ENCODE measurements around the gene TRAPPC2B.
"Not testable (repeated sequence)": the region's sequence is repeated elsewhere in the genome, so short reads cannot be mapped to it uniquely, and the experiment has no call there.

Gene TRAPPC2B

DNA sequence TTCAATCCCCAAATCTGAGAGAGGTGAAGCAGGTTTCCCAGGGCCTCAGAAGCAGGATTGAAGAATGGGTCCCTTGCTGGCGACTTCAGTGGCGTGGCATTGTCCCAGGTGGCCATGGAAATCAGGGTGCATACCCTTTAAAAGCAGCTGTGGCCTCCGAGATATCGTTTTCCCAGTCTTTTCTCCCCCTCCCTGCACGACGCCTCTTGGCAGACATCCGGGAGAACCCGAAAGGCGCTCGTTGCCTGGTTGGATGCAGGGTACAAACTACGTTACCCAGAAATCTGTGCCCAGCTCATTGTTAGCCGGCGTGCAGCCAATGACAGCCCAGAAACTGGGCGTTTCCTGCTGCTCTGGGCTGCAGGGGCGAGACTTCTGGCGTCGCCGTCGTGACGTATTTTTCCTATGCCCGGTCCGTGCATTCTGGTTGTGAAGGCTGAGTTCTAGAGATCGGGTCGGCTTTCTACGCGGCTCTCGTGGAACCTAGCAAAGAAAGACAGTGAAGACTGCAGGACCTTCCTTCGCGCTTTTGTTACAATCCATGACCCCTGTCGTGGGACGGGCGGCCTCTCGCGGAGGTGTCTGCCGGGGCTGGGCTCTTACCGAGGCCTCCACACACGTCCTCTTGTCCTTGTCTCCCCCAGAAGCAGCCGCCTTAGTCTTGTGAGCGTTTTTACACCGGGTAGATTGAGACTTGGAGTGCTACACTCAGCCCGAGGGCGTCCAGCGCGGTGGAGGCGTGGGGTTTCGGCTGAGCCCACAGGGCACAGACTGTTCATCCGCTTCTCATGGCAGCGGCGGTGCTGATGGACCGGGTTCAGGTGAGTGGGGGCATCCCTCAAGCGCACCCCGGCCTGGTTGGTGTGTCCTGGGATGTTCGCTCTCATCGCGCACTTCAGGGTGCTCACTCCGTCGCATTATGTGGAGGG, 12.2 kb upstream of the TRAPPC2B start, which contains the start of gene ZNF304:
ZNF304 (plus strand) TSS at position 395 of the 929 bp plus-strand sequence; CDS start at position 789, 394 bp downstream.
- peaks cover 44 to 54% of the 10 kb centered on the region in 2 donors for H3K36me3 Mint-ChIP-seq

DNA sequence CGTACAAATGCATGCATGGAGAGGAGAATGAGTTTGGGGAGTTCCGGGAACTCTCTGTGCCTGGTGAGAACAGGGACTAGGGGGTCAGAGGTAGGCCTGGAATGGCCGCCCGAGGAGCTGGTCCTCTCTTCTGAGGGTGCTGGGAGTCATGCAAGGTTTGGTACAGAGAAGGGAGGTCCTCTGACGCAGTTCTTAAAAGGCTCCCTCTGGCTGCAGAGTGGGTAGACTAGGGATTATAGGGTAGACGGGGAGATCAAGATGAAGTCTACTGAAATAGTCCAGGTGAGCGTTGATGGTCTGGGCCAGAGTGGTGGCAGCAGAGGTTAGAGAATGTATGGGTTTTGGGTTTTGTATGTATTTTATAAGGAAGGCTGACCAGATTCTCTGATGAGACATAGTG, 11.5 kb upstream of the TRAPPC2B start:
- Mint-ChIP-seq H3K4me3 (peak overlapping the region; percentile 95 to 96), H3K36me3 (peaks cover 52 to 61% of the 10 kb centered on the region in 2 donors), H3K27ac (peak overlapping the region; percentile 97), H3K4me1 (peaks cover 26 to 36% of the 10 kb centered on the region in 2 donors), H3K27me3 (peaks cover 0 to 7% of the 10 kb centered on the region in 2 donors), H3K9me3 (peaks cover 2 to 24% of the 10 kb centered on the region in 2 donors)
- DNase-seq: no peak
- no peak for ATAC-seq (replicated peaks)

More for the DNA sequence above, 12.2 kb upstream of the TRAPPC2B start, which contains the start of gene ZNF304:
- peaks cover 2 to 23% of the 10 kb centered on the region in 2 donors for H3K9me3 Mint-ChIP-seq
- H3K27ac Mint-ChIP-seq: peak within 1 kb of the TSS; percentile 97
- peak within 1 kb of the TSS; percentile 95 to 96 for H3K4me3 Mint-ChIP-seq
- peaks cover 26 to 36% of the 10 kb centered on the region in 2 donors for H3K4me1 Mint-ChIP-seq
- peak; percentile 84 for DNase-seq
- H3K27me3 Mint-ChIP-seq: peaks cover 3 to 12% of the 10 kb centered on the region in 2 donors
- peak; percentile 100 for ATAC-seq (replicated peaks)

DNA sequence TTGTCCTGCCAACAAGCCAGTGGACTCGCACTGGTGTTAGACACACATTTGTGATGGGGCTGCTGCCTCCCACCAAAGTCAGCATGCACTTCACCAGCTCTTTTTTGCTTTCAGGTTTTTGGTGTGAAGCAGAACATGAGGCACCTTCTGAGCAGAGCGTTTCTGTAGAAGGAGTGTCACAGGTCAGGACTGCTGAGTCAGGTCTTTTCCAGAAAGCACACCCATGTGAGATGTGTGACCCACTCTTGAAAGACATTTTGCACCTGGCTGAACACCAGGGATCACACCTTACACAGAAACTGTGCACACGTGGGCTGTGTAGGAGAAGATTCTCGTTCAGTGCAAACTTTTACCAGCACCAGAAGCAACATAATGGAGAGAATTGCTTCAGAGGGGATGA, 7.4 kb upstream of the TRAPPC2B start:
- Mint-ChIP-seq H3K4me3 (no peak overlapping the region), H3K36me3 (peaks cover 71 to 88% of the 10 kb centered on the region in 2 donors), H3K27ac (no peak overlapping the region), H3K9me3 (peaks cover 2 to 24% of the 10 kb centered on the region in 2 donors), H3K27me3 (no peaks in the 10 kb centered on the region), H3K4me1 (peaks cover 25 to 29% of the 10 kb centered on the region in 2 donors)
- ATAC-seq (replicated peaks) (no peak), DNase-seq (no peak)

DNA sequence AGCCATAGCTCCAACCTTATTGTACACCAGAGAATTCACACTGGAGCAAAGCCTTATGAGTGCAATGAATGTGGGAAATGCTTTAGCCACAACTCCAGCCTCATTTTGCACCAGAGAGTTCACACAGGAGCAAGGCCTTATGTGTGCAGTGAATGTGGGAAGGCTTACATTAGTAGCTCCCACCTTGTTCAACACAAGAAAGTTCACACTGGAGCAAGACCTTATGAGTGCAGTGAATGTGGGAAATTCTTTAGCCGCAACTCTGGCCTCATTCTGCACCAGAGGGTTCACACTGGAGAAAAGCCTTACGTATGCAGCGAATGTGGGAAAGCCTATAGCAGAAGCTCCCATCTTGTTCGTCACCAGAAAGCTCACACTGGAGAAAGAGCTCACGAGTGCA, 5.9 kb upstream of the TRAPPC2B start:
- H3K9me3 Mint-ChIP-seq: peaks cover 5 to 21% of the 10 kb centered on the region in 2 donors
- no peak overlapping the region for H3K27ac Mint-ChIP-seq

DNA sequence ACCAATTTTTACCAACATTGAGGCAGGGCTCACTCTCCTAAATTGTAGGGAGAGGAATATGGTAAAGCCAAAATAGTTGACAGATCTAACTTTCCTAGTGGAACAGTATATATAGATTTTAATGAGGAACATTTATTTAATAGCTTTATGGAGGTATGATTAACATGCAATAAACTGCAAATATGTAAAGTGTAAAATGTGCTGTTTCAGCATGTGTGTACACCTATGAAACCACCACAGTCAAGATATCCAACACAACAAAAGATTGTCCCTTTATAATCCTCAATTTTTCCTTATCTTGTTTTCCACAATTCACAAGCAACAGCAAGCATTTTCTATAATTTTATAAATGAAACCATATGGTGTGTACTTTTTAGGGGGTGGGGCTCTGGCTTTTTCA, 4.1 kb upstream of the TRAPPC2B start:
- no peak for ATAC-seq (replicated peaks)
- peaks cover 51 to 70% of the 10 kb centered on the region in 2 donors for H3K36me3 Mint-ChIP-seq
- peaks cover 8 to 11% of the 10 kb centered on the region in 2 donors for H3K4me1 Mint-ChIP-seq
- no peak overlapping the region for H3K27ac Mint-ChIP-seq
- H3K9me3 Mint-ChIP-seq: peaks cover 5 to 15% of the 10 kb centered on the region in 2 donors
- H3K27me3 Mint-ChIP-seq: no peaks in the 10 kb centered on the region
- no peak overlapping the region for H3K4me3 Mint-ChIP-seq
- no peak for DNase-seq

More for the DNA sequence above, 5.9 kb upstream of the TRAPPC2B start:
- no peak for ATAC-seq (replicated peaks)
- Mint-ChIP-seq H3K4me3 (no peak overlapping the region), H3K36me3 (peaks cover 61 to 77% of the 10 kb centered on the region in 2 donors), H3K27me3 (no peaks in the 10 kb centered on the region), H3K4me1 (peaks cover 14% of the 10 kb centered on the region in 2 donors)
- no peak for DNase-seq

DNA sequence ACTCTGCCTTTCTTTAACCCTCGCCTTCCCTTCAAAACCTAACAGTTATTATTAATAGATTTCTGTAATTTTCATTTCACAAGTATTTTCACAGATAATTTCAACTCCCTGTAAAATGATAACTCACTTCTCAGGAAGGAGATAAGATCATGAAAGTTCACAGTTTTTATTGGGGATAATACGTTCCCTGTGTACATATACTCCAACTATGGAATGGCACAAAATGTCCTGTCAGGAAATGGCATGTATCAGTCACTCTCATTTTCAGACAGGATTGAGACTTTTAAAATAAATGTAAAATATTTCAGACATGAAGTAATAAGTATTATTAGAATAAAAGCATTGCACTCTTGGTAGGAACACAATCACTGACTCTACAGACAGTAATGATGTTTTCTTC, 932 bp upstream of the TRAPPC2B start:
- peaks cover 2 to 7% of the 10 kb centered on the region in 2 donors for H3K9me3 Mint-ChIP-seq
- H3K4me3 Mint-ChIP-seq: peak overlapping the region; percentile 97 to 98
- H3K27ac Mint-ChIP-seq: no peak overlapping the region

DNA sequence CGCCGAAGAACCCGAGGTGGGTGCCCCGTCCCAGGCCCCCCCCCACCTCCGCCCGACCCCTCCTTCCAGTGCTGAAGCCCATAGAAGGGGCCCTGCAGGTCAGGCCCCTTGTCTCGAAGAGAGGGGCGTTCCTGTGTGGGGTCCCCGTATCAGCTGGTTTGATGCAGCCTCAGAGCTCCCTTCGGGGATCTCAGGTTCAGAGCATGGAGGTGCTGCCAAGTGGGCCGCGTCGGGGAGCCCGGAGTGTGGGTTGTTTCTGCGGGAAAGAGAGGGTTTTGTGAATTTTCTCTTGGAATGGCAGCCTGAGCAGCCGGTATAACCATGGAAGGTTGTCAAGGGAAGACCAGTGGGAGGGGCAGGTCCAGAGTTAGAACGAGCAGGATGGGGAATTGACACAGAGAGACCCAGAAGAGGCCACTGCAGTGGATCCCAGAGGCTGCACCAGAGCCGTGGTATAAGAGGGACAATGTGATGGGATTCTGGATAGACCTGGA, 384 bp downstream of the TRAPPC2B start:
- H3K4me1 Mint-ChIP-seq: peaks cover 9 to 13% of the 10 kb centered on the region in 2 donors
- peaks cover 2 to 9% of the 10 kb centered on the region in 2 donors for H3K9me3 Mint-ChIP-seq
- DNase-seq: no peak
- H3K27me3 Mint-ChIP-seq: no peaks in the 10 kb centered on the region
- peak overlapping the region; percentile 97 to 98 for H3K4me3 Mint-ChIP-seq
- H3K36me3 Mint-ChIP-seq: peaks cover 22 to 40% of the 10 kb centered on the region in 2 donors
- peak; percentile 17 to 24 for ATAC-seq (replicated peaks)
- H3K27ac Mint-ChIP-seq: peak overlapping the region; percentile 96

More for the DNA sequence above, 932 bp upstream of the TRAPPC2B start:
- Mint-ChIP-seq H3K27me3 (no peaks in the 10 kb centered on the region), H3K4me1 (peaks cover 9 to 11% of the 10 kb centered on the region in 2 donors), H3K36me3 (peaks cover 28 to 43% of the 10 kb centered on the region in 2 donors)
- no peak for ATAC-seq (replicated peaks)
- DNase-seq: no peak

DNA sequence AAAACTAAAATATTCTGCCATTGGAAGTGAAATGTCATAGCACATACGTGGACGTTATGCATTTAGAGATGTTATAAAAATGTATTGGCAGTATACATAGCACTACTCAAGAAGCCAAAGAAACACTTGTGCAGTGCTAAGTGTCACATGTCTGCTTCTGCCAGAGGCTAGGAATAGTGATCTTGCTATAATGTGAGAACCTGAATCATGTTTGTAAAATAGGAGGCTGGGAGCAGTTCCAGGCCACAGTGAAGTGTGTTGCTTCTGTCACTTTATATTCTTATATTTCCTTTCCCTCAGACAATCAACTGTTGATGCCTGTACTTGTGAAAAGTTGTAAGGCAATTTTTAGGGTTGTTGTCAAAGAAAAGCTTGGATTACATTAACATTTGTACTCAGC, 3.4 kb downstream of the TRAPPC2B start:
- peaks cover 40 to 56% of the 10 kb centered on the region in 2 donors for H3K36me3 Mint-ChIP-seq
- ATAC-seq (replicated peaks): no peak
- no peak for DNase-seq
- no peak overlapping the region for H3K27ac Mint-ChIP-seq
- peaks cover 18 to 24% of the 10 kb centered on the region in 2 donors for H3K4me1 Mint-ChIP-seq
- H3K4me3 Mint-ChIP-seq: no peak overlapping the region
- H3K27me3 Mint-ChIP-seq: no peaks in the 10 kb centered on the region
- H3K9me3 Mint-ChIP-seq: peaks cover 0 to 15% of the 10 kb centered on the region in 2 donors

DNA sequence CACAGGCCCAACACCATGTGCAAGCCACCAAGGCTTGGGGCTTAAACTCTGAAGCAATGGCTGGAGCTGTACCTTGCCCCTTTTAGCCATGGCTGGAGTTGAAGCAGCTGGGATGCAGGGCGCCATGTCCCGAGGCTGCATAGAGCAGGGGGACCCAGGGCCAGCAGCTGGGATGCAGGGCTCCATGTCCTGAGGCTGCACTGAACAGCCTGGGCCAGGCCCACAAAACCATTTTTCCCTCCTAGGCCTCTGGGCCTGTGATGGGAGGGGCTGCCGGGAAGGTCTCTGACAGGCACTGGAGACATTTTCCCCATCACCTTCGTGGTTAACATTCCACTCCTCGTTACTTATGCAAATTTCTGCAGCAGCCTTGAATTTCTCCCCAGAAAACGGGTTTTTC, 10.8 kb downstream of the TRAPPC2B start:
- peaks cover 30 to 34% of the 10 kb centered on the region in 2 donors for H3K9me3 Mint-ChIP-seq
- DNase-seq (no peak), ATAC-seq (replicated peaks) (no peak)
- H3K27ac Mint-ChIP-seq: no peak overlapping the region
- H3K27me3 Mint-ChIP-seq: no peaks in the 10 kb centered on the region
- H3K4me3 Mint-ChIP-seq: no peak overlapping the region
- peaks cover 86 to 96% of the 10 kb centered on the region in 2 donors for H3K36me3 Mint-ChIP-seq
- H3K4me1 Mint-ChIP-seq: peaks cover 4 to 14% of the 10 kb centered on the region in 2 donors

DNA sequence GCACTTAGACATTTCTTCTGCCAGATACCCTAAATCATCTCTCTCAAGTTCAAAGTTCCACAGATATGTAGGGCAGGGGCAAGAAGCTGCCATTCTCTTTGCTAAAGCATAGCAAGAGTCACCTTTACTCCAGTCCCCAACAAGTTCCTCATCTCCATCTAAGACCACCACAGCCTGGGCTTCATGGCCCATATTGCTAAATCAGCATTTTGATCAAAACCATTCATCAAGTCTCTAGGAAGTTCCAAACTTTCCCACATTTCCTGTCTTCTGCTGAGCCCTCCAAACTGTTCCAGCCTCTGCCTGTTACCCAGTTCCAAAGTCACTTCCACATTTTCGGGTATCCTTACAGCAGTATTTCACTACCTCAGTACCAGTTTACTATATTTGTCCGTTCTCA, 11.3 kb downstream of the TRAPPC2B start:
- Mint-ChIP-seq H3K36me3 (peaks cover 87 to 96% of the 10 kb centered on the region in 2 donors), H3K4me1 (peaks cover 2 to 10% of the 10 kb centered on the region in 2 donors), H3K9me3 (peaks cover 35% of the 10 kb centered on the region in 2 donors)
- not testable (repeated sequence) for DNase-seq; H3K27ac Mint-ChIP-seq; H3K27me3 Mint-ChIP-seq; ATAC-seq (replicated peaks); H3K4me3 Mint-ChIP-seq

DNA sequence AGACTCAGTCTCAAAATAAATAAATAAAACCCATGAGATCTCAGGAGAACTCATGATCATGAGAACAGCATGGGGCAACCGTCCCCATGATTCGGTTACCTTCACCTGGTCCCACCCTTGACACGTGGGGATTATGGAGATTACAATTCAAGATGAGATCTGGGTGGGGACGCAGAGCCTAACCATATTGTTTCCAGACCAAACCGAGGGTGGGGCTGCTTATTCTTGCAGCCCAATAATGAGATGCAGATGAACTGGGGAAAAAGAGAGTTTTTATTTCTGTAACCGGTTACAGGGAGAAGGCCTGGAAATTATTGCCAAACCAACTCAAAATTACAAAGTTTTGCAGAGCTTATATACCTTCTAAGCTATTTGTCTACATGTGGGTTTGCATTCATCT, 12.8 kb downstream of the TRAPPC2B start:
- no peak overlapping the region for H3K27ac Mint-ChIP-seq
- ATAC-seq (replicated peaks): no peak
- H3K27me3 Mint-ChIP-seq: no peaks in the 10 kb centered on the region
- H3K4me1 Mint-ChIP-seq: no peaks in the 10 kb centered on the region
- peaks cover 36 to 37% of the 10 kb centered on the region in 2 donors for H3K9me3 Mint-ChIP-seq
- peaks cover 79 to 88% of the 10 kb centered on the region in 2 donors for H3K36me3 Mint-ChIP-seq
- no peak for DNase-seq
- H3K4me3 Mint-ChIP-seq: no peak overlapping the region

DNA sequence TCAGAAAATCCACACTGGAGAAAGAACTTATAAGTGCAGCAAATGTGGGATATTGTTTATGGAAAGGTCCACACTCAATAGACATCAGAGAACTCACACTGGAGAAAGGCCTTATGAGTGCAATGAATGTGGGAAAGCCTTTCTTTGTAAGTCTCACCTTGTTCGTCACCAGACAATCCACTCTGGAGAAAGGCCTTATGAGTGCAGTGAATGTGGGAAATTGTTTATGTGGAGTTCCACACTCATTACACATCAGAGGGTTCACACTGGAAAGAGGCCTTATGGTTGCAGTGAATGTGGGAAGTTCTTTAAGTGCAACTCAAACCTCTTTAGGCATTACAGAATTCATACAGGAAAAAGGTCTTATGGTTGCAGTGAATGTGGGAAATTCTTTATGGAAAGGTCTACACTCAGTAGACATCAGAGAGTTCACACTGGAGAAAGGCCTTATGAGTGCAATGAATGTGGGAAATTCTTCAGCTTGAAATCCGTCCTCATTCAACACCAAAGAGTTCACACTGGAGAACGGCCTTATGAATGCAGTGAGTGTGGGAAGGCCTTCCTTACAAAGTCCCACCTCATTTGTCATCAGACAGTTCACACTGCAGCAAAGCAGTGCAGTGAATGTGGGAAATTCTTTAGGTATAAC, 14.3 kb downstream of the TRAPPC2B start:
- Mint-ChIP-seq H3K36me3 (peaks cover 68 to 73% of the 10 kb centered on the region in 2 donors), H3K4me3 (no peak overlapping the region), H3K27me3 (no peaks in the 10 kb centered on the region), H3K27ac (no peak overlapping the region), H3K4me1 (no peaks in the 10 kb centered on the region), H3K9me3 (peaks cover 34 to 37% of the 10 kb centered on the region in 2 donors)
- DNase-seq: no peak
- no peak for ATAC-seq (replicated peaks)

DNA sequence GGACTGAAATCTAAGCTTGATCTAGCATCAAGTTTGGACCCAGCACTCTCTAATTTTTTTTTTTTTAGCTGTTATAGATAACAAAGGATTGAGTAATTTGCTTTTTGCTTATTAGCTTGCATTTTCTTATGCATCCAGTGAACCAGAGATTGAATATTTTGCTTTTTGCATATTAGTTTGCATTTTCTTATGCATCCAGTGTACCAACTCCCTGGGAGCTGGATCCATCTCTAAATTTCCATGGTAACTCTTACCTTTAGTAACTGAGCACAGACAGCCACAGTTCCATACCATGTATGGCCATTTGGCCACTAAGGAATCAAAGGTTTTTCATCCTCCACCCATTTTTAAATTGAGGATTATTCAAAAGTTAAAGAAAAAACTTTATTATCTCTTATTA, 17.6 kb downstream of the TRAPPC2B start:
- peaks cover 26% of the 10 kb centered on the region in 2 donors for H3K9me3 Mint-ChIP-seq
- H3K36me3 Mint-ChIP-seq: peaks cover 36 to 40% of the 10 kb centered on the region in 2 donors
- no peaks in the 10 kb centered on the region for H3K27me3 Mint-ChIP-seq
- no peaks in the 10 kb centered on the region for H3K4me1 Mint-ChIP-seq
- no peak for ATAC-seq (replicated peaks)
- no peak overlapping the region for H3K4me3 Mint-ChIP-seq
- no peak overlapping the region for H3K27ac Mint-ChIP-seq
- DNase-seq: no peak

Data from stimulated activated naive B cell treated with anti-CD40 and anti-IgM and Interleukin-4, amounts not matched to agents 10 μg/mL and 1 μg/mL and 100 μg/mL, for 72 hours (primary cell).